Astrocyte (in vitro differentiated cells and primary cell): Measurements from ENCODE around the gene PCDH12. TPM values are rescaled to one million over a fixed set of nuclear protein-coding genes. Genes with fewer than 3 reads are reported as not detected.

ENCODE experiments used
- DNase-seq: peaks from one replicate; pipeline ENCODE4 v3.0.0-alpha.2; 2010; ENCODE audit warnings: low read depth
- FAIRE-seq: peaks from 2 replicates; lab custom pipeline; 2011; peaks lifted over from hg19 to GRCh38; lab: Jason Lieb, UNC
- H2AFZ ChIP-seq: 2 replicates; pipeline ENCODE4 v1.6.0; 2012; ENCODE audit warnings: low read depth, low read length, inconsistent platforms
- H3K27ac ChIP-seq: 2 replicates; pipeline ENCODE4 v1.5.1; 2011; ENCODE audit warnings: low read depth, low read length, inconsistent platforms
- H3K27me3 ChIP-seq: 2 replicates; pipeline ENCODE4 v1.6.0; 2011; ENCODE audit warnings: low read length, inconsistent platforms; ENCODE audit not compliant: insufficient read depth
- H3K36me3 ChIP-seq: 2 replicates; pipeline ENCODE4 v1.5.1; 2011; ENCODE audit warnings: low read length, inconsistent platforms; ENCODE audit not compliant: insufficient read depth
- H3K4me1 ChIP-seq: 2 replicates; pipeline ENCODE4 v1.5.1; 2011; ENCODE audit warnings: low read length, inconsistent platforms; ENCODE audit not compliant: insufficient read depth
- H3K4me2 ChIP-seq: 2 replicates; pipeline ENCODE4 v1.6.0; 2012; ENCODE audit warnings: low read length, inconsistent platforms
- H3K4me3 ChIP-seq: 2 replicates; pipeline ENCODE4 v1.5.1; 2011; ENCODE audit warnings: low read depth, mild to moderate bottlenecking, low read length, inconsistent platforms; ENCODE audit not compliant: insufficient read depth
- H3K79me2 ChIP-seq: 2 replicates; pipeline ENCODE4 v1.6.0; 2012; ENCODE audit warnings: mild to moderate bottlenecking, low read length, inconsistent platforms; ENCODE audit not compliant: insufficient read depth
- H3K9ac ChIP-seq: 2 replicates; pipeline ENCODE4 v1.6.0; 2012; ENCODE audit warnings: mild to moderate bottlenecking, low read length, inconsistent platforms
- H3K9me3 ChIP-seq: 2 replicates; pipeline ENCODE4 v1.5.1; 2012; ENCODE audit warnings: low read depth, mild to moderate bottlenecking, low read length, inconsistent platforms; ENCODE audit not compliant: insufficient read depth
- H4K20me1 ChIP-seq: 2 replicates; pipeline ENCODE4 v1.6.0; 2012; ENCODE audit warnings: low read length, inconsistent platforms; ENCODE audit not compliant: insufficient read depth
- H3K27ac Mint-ChIP-seq: one replicate; pipeline ENCODE4 v1.8.0; 2021; ENCODE audit warnings: mild to moderate bottlenecking, mixed read lengths; ENCODE audit not compliant: unreplicated experiment
- H3K27me3 Mint-ChIP-seq: one replicate; pipeline ENCODE4 v1.8.0; 2021; ENCODE audit warnings: low read depth, mixed read lengths; ENCODE audit not compliant: unreplicated experiment
- H3K36me3 Mint-ChIP-seq: one replicate; pipeline ENCODE4 v1.8.0; 2021; ENCODE audit warnings: low read depth, mixed read lengths; ENCODE audit not compliant: unreplicated experiment
- H3K4me1 Mint-ChIP-seq: one replicate; pipeline ENCODE4 v1.8.0; 2021; ENCODE audit warnings: low read depth, mixed read lengths; ENCODE audit not compliant: unreplicated experiment
- H3K4me3 Mint-ChIP-seq: one replicate; pipeline ENCODE4 v1.8.0; 2021; ENCODE audit warnings: mild to moderate bottlenecking, moderate library complexity, mixed read lengths; ENCODE audit not compliant: unreplicated experiment
- H3K9me3 Mint-ChIP-seq: one replicate; pipeline ENCODE4 v1.8.0; 2021; ENCODE audit warnings: mild to moderate bottlenecking, mixed read lengths; ENCODE audit not compliant: unreplicated experiment
- CTCF ChIP-seq: IDR thresholded peaks from 2 replicates; pipeline ENCODE4 v1.5.1; 2011; ENCODE audit warnings: low read depth, mild to moderate bottlenecking, inconsistent platforms, low read length, moderate library complexity; ENCODE audit not compliant: insufficient read depth
- EZH2 ChIP-seq: IDR thresholded peaks from 2 replicates; pipeline ENCODE4 v1.6.1; 2012; ENCODE audit warnings: mild to moderate bottlenecking, low read length, inconsistent platforms; ENCODE audit not compliant: insufficient read depth
- total RNA-seq: library from RNA; stranded (reverse); gene quantifications from 2 replicates; pipeline ENCODE4 v1.2.1, GENCODE V29; 2021

Gene PCDH12
- total RNA-seq, 1 donor from 2014 or later, result 0.02 TPM

- Histone ChIP-seq H3K36me3 (no peaks in the 10 kb centered on the region), H2AFZ (no peak overlapping the region), H3K9me3 (no peaks in the 10 kb centered on the region), H3K4me2 (no peak overlapping the region), H3K27ac (no peak overlapping the region), H3K9ac (no peak overlapping the region), H3K4me1 (peaks cover 9% of the 10 kb centered on the region), H4K20me1 (no peaks in the 10 kb centered on the region), H3K79me2 (peaks cover 23% of the 10 kb centered on the region), H3K27me3 (no peaks in the 10 kb centered on the region), H3K4me3 (no peak overlapping the region)
- Mint-ChIP-seq H3K4me1 (no peaks in the 10 kb centered on the region), H3K4me3 (no peak overlapping the region), H3K27me3 (no peaks in the 10 kb centered on the region), H3K9me3 (no peaks in the 10 kb centered on the region), H3K36me3 (no peaks in the 10 kb centered on the region), H3K27ac (no peak overlapping the region)
- no peak for FAIRE-seq
- no peak for DNase-seq
- TF ChIP-seq CTCF, result no peak
- TF ChIP-seq EZH2, result no peak
These were observed 8.4 kb upstream of the PCDH12 start for GRCh38 chr5:141966275-141966962.

- H2AFZ ChIP-seq, result no peak overlapping the region
- no peak overlapping the region for H3K9ac ChIP-seq
- Mint-ChIP-seq H3K4me1 (peaks cover 2% of the 10 kb centered on the region), H3K27me3 (no peaks in the 10 kb centered on the region), H3K36me3 (no peaks in the 10 kb centered on the region), H3K4me3 (no peak overlapping the region), H3K9me3 (no peaks in the 10 kb centered on the region), H3K27ac (no peak overlapping the region)
- no peak overlapping the region for H3K27ac ChIP-seq
- H3K4me1 ChIP-seq, result peaks cover 8% of the 10 kb centered on the region
- no peaks in the 10 kb centered on the region for H3K9me3 ChIP-seq
- H3K36me3 ChIP-seq, result no peaks in the 10 kb centered on the region
- no peaks in the 10 kb centered on the region for H4K20me1 ChIP-seq
- DNase-seq (no peak), FAIRE-seq (no peak)
- no peak overlapping the region for H3K4me3 ChIP-seq
- TF ChIP-seq EZH2, result no peak
- TF ChIP-seq CTCF, result no peak
- H3K4me2 ChIP-seq, result no peak overlapping the region
- peaks cover 10% of the 10 kb centered on the region for H3K79me2 ChIP-seq
- no peaks in the 10 kb centered on the region for H3K27me3 ChIP-seq
These were observed 7.1 kb upstream of the PCDH12 start for GRCh38 chr5:141965071-141965470.

GRCh38 chr5:141963701-141964100, 5.7 kb upstream of the PCDH12 start:
- no peak overlapping the region for H3K4me3 ChIP-seq
- TF ChIP-seq EZH2 (no peak), CTCF (no peak)
- Mint-ChIP-seq H3K27ac (no peak overlapping the region), H3K36me3 (no peaks in the 10 kb centered on the region), H3K27me3 (peaks cover 2% of the 10 kb centered on the region), H3K4me3 (no peak overlapping the region), H3K4me1 (peaks cover 2% of the 10 kb centered on the region), H3K9me3 (no peaks in the 10 kb centered on the region)
- H3K27me3 ChIP-seq, result no peaks in the 10 kb centered on the region
- FAIRE-seq (no peak), DNase-seq (no peak)
- no peaks in the 10 kb centered on the region for H3K36me3 ChIP-seq
- no peaks in the 10 kb centered on the region for H3K79me2 ChIP-seq
- H2AFZ ChIP-seq, result no peak overlapping the region
- H3K4me2 ChIP-seq, result no peak overlapping the region
- peaks cover 7% of the 10 kb centered on the region for H3K4me1 ChIP-seq
- no peak overlapping the region for H3K27ac ChIP-seq
- no peaks in the 10 kb centered on the region for H3K9me3 ChIP-seq
- no peaks in the 10 kb centered on the region for H4K20me1 ChIP-seq
- no peak overlapping the region for H3K9ac ChIP-seq
